ENCODE measurements around the gene TMUB2.

Gene TMUB2

GRCh38 chr17:44214230-44214494 lies 27.4 kb downstream of the TMUB2 start:
- TF ChIP-seq, protein P1, sequence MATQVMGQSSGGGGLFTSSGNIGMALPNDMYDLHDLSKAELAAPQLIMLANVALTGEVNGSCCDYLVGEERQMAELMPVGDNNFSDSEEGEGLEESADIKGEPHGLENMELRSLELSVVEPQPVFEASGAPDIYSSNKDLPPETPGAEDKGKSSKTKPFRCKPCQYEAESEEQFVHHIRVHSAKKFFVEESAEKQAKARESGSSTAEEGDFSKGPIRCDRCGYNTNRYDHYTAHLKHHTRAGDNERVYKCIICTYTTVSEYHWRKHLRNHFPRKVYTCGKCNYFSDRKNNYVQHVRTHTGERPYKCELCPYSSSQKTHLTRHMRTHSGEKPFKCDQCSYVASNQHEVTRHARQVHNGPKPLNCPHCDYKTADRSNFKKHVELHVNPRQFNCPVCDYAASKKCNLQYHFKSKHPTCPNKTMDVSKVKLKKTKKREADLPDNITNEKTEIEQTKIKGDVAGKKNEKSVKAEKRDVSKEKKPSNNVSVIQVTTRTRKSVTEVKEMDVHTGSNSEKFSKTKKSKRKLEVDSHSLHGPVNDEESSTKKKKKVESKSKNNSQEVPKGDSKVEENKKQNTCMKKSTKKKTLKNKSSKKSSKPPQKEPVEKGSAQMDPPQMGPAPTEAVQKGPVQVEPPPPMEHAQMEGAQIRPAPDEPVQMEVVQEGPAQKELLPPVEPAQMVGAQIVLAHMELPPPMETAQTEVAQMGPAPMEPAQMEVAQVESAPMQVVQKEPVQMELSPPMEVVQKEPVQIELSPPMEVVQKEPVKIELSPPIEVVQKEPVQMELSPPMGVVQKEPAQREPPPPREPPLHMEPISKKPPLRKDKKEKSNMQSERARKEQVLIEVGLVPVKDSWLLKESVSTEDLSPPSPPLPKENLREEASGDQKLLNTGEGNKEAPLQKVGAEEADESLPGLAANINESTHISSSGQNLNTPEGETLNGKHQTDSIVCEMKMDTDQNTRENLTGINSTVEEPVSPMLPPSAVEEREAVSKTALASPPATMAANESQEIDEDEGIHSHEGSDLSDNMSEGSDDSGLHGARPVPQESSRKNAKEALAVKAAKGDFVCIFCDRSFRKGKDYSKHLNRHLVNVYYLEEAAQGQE (IDR thresholded peaks at IDR 0.05; ENCODE audit: insufficient read depth in 1 of 2, low read depth in 2 of 2, low read length in 2 of 2) = no peak
- TF ChIP-seq FOXP2 (optimal IDR thresholded peaks at IDR 0.05; ENCODE audit: borderline replicate concordance, extremely low read depth, extremely low read length, insufficient read depth) (no peak), POLR2AphosphoS5 (IDR thresholded peaks at IDR 0.05; ENCODE audit: low read depth, low read length) (no peak), SIN3A (IDR thresholded peaks at IDR 0.05; ENCODE audit: borderline replicate concordance, insufficient read depth, low read length) (no peak), TAF1 (IDR thresholded peaks at IDR 0.05; ENCODE audit: borderline replicate concordance, insufficient read depth, low read length) (no peak)

DNA sequence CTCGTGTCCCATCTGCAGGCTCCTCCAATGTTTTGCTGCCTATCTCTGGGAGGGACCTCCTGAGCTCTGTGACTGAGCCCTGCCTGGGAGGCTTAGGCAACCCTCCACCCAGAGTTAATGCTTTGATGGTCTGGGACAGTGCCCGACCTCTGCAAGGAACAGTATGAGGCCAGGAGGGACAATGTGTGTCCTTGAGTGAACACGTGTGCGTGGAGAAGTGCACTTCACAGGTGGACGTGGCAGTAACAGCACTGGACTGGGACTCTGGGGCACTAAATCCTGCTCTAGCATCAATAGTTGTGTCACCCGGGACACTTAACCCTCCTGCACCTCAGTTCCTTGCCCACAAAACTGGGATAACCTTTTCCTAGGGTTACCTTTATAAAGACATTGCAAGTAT lies 28.1 kb downstream of the TMUB2 start:
- no peak for TF ChIP-seq TAF1 (IDR thresholded peaks at IDR 0.05; ENCODE audit: borderline replicate concordance, insufficient read depth, low read length)
- TF ChIP-seq SIN3A (IDR thresholded peaks at IDR 0.05; ENCODE audit: borderline replicate concordance, insufficient read depth, low read length) = no peak
- TF ChIP-seq POLR2AphosphoS5 (IDR thresholded peaks at IDR 0.05; ENCODE audit: low read depth, low read length) = no peak; the same call in 1 of the 2 replicates

GRCh38 chr17:44216173-44216572 lies 29.4 kb downstream of the TMUB2 start:
- TF ChIP-seq FOXP2 (optimal IDR thresholded peaks at IDR 0.05; ENCODE audit: borderline replicate concordance, extremely low read depth, extremely low read length, insufficient read depth) (no peak), TAF1 (IDR thresholded peaks at IDR 0.05; ENCODE audit: borderline replicate concordance, insufficient read depth, low read length) (no peak), SIN3A (IDR thresholded peaks at IDR 0.05; ENCODE audit: borderline replicate concordance, insufficient read depth, low read length) (no peak), POLR2AphosphoS5 (IDR thresholded peaks at IDR 0.05; ENCODE audit: low read depth, low read length) (no peak)
- TF ChIP-seq, protein P1 (IDR thresholded peaks at IDR 0.05; ENCODE audit: insufficient read depth in 1 of 2, low read depth in 2 of 2, low read length in 2 of 2) = no peak

DNA sequence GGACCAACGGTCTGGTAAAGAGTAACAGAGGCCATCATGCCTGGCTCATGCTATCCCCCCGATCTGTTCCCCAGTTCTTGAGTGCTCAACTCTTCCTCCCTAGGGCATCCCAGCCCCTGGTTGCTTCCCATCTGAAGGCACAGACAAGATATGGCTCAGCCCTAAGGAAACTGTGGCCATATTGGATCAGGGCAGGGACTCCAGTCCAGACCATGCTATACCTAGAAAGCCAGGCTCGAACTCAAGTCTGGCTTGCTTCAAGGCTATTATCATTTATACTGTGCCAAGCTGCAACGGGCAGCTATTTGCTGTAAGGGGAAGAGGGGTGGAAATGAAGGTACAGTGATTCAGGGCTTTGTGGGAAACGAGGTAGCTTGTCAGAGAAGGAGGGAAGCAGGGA lies 29.9 kb downstream of the TMUB2 start:
- TF ChIP-seq, protein P1 (IDR thresholded peaks at IDR 0.05; ENCODE audit: insufficient read depth in 1 of 2, low read depth in 2 of 2, low read length in 2 of 2) = no peak
- TF ChIP-seq FOXP2 (optimal IDR thresholded peaks at IDR 0.05; ENCODE audit: borderline replicate concordance, extremely low read depth, extremely low read length, insufficient read depth) (no peak), SIN3A (IDR thresholded peaks at IDR 0.05; ENCODE audit: borderline replicate concordance, insufficient read depth, low read length) (no peak), POLR2AphosphoS5 (IDR thresholded peaks at IDR 0.05; ENCODE audit: low read depth, low read length) (no peak), TAF1 (IDR thresholded peaks at IDR 0.05; ENCODE audit: borderline replicate concordance, insufficient read depth, low read length) (no peak)

DNA sequence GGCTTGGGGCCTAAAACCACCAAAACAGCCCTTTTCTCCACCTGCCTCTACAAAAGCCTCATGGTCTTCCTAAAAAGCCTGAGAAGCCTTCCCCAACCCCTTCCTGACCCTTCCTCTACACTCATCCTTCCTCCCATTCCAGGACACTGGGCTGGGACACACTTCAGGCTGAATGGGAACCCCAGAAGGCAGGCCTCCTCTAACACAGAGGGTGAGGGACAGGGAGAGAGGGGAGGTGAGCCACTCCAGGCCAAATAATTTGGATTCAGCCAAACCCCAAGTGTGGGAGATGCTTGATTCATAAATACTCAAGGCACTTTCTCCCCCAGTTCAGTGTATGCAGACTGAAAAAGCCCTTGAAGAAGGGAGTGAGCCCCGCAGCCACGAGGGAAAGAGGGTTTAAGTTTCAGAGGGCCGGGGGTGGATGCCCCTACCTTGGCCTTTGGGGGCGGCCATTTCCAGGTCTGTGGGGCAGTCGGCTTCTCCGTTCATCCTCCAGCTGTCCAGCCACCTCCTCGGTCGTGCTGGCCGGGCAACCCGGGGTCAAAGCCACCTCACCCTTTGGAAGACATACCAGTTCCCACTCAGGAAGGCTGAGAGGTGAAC lies 31.1 kb downstream of the TMUB2 start:
- no peak; the same call in 1 of the 2 replicates for TF ChIP-seq POLR2AphosphoS5 (IDR thresholded peaks at IDR 0.05; ENCODE audit: low read depth, low read length)
- no peak for TF ChIP-seq SIN3A (IDR thresholded peaks at IDR 0.05; ENCODE audit: borderline replicate concordance, insufficient read depth, low read length)
- TF ChIP-seq TAF1 (IDR thresholded peaks at IDR 0.05; ENCODE audit: borderline replicate concordance, insufficient read depth, low read length) = no peak
- TF ChIP-seq, protein P1 (IDR thresholded peaks at IDR 0.05; ENCODE audit: insufficient read depth in 1 of 2, low read depth in 2 of 2, low read length in 2 of 2) = no peak
- no peak for TF ChIP-seq FOXP2 (optimal IDR thresholded peaks at IDR 0.05; ENCODE audit: borderline replicate concordance, extremely low read depth, extremely low read length, insufficient read depth)

All from PFSK-1 (cell line).